Large intestine (tissue), 3 donors: ENCODE results near the gene C22orf31. TPM values are rescaled to one million over a fixed set of nuclear protein-coding genes. Genes with fewer than 3 reads are reported as not detected.

Experiments used
- DNase-seq, 2 donors: peaks; one replicate each; pipeline versions ENCODE4 v3.0.0 to v3.0.0-alpha.2; 2013
- H3K27ac ChIP-seq: one replicate; pipeline ENCODE4 v1.5.1; 2013; ENCODE audit warnings: low read length
- H3K27me3 ChIP-seq: 2 replicates; pipeline ENCODE4 v1.6.1; 2013; ENCODE audit warnings: low read length; ENCODE audit not compliant: control insufficient read depth, insufficient read depth
- H3K36me3 ChIP-seq: 2 replicates; pipeline ENCODE4 v1.6.1; 2013; ENCODE audit warnings: low read length; ENCODE audit not compliant: control insufficient read depth, insufficient read depth
- H3K4me1 ChIP-seq: one replicate; pipeline ENCODE4 v1.6.1; 2013; ENCODE audit warnings: low read length; ENCODE audit not compliant: control insufficient read depth, insufficient read depth
- H3K4me3 ChIP-seq: one replicate; pipeline ENCODE4 v1.5.1; 2013; ENCODE audit warnings: low read length
- H3K9me3 ChIP-seq: one replicate; pipeline ENCODE4 v1.6.1; 2013; ENCODE audit warnings: mild to moderate bottlenecking, low read depth, low read length, moderate library complexity; ENCODE audit not compliant: control insufficient read depth
- WGBS: methylation state at CpG from one replicate; pipeline ENCODE4 v1.1.5; 2013; ENCODE audit warnings: low lambda C conversion rate; ENCODE audit not compliant: insufficient coverage; 5-methylcytosine and 5-hydroxymethylcytosine counted together
- polyA plus RNA-seq: library from polyadenylated mRNA; unstranded; fragments of 120-200 nt; gene quantifications from one replicate; pipeline ENCODE4 v1.2.1, GENCODE V29; 2013

Gene C22orf31
- polyA plus RNA-seq, 1 donor = 1.5 TPM

- Histone ChIP-seq H3K4me3 (no peak overlapping the region), H3K4me1 (peaks cover 59% of the 10 kb centered on the region), H3K9me3 (no peaks in the 10 kb centered on the region), H3K36me3 (no peaks in the 10 kb centered on the region), H3K27ac (peak overlapping the region; percentile 16), H3K27me3 (no peaks in the 10 kb centered on the region)
- WGBS = no CpG with 5 or more reads among the region's 4 CpGs
- no peak for DNase-seq
These were observed 48.7 kb downstream of the C22orf31 start for GRCh38 chr22:29012952-29013351.

GRCh38 chr22:29012101-29012433 is 49.6 kb downstream of the C22orf31 start:
- Histone ChIP-seq H3K4me3 (no peak overlapping the region), H3K27ac (peak overlapping the region; percentile 78), H3K27me3 (no peaks in the 10 kb centered on the region), H3K4me1 (peaks cover 52% of the 10 kb centered on the region), H3K36me3 (no peaks in the 10 kb centered on the region), H3K9me3 (no peaks in the 10 kb centered on the region)
- DNase-seq = peak; percentile 65 to 88
- 18% methylated on average over 2 of the region's 4 CpGs for WGBS

- Histone ChIP-seq H3K4me3 (no peak overlapping the region), H3K36me3 (no peaks in the 10 kb centered on the region), H3K9me3 (no peaks in the 10 kb centered on the region), H3K4me1 (peaks cover 50% of the 10 kb centered on the region), H3K27me3 (no peaks in the 10 kb centered on the region), H3K27ac (peak overlapping the region; percentile 78)
- no peak for DNase-seq
- 81% methylated on average over 2 of the region's 14 CpGs for WGBS
These were observed 50.2 kb downstream of the C22orf31 start for GRCh38 chr22:29011240-29012100.

- H3K27me3 ChIP-seq = no peaks in the 10 kb centered on the region
- no peak for DNase-seq
- 100% methylated on average over 2 of the region's 5 CpGs for WGBS
- no peak overlapping the region for H3K4me3 ChIP-seq
- H3K36me3 ChIP-seq = no peaks in the 10 kb centered on the region
- H3K9me3 ChIP-seq = no peaks in the 10 kb centered on the region
- H3K4me1 ChIP-seq = peaks cover 58% of the 10 kb centered on the region
- no peak overlapping the region for H3K27ac ChIP-seq
These were observed 52.5 kb downstream of the C22orf31 start for GRCh38 chr22:29009148-29009547.

Other genes with a start within 250 kb of the C22orf31 start
- gene ZNRF3, start 178.3 kb downstream of the C22orf31 start, polyA plus RNA-seq = 8.2 TPM
- gene KREMEN1, start 11.2 kb upstream of the C22orf31 start, polyA plus RNA-seq = 26.3 TPM
- 152 TPM for gene EMID1, start 144.1 kb upstream of the C22orf31 start, polyA plus RNA-seq
- 26.3 TPM for gene RHBDD3, start 206.2 kb upstream of the C22orf31 start, polyA plus RNA-seq
- 276 TPM for gene EWSR1, start 206.4 kb upstream of the C22orf31 start, polyA plus RNA-seq
- gene GAS2L1, start 244.8 kb upstream of the C22orf31 start, polyA plus RNA-seq = 6.1 TPM